Germinal center (tissue), 1 donor: Measurements from ENCODE around the gene ACTR3C.
"Not testable (repeated sequence)": the region's sequence is repeated elsewhere in the genome, so short reads cannot be mapped to it uniquely, and the experiment has no call there.

Experiments
- DNase-seq: peaks from one replicate; pipeline ENCODE4 v3.0.0; 2012; ENCODE audit warnings: mixed read lengths, low spot score

Gene ACTR3C

DNA sequence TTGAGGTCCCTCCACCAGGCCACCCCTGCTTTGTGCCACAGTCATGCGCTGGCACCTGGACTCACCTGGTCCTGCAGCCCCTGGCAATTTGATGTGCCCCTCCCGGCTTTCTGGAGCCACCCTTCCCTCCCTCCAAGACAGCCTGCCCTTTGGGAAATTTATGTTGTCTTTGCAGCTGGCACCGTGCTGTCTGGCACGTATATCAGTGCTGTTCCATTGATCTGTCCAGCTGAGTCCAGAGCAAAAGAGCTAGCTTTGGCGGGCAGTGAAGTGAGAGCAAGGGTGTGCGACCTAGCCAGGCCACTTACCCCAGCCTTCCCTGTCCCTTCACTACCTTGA is 12.4 kb upstream of the ACTR3C start:
- DNase-seq, result no peak

DNA sequence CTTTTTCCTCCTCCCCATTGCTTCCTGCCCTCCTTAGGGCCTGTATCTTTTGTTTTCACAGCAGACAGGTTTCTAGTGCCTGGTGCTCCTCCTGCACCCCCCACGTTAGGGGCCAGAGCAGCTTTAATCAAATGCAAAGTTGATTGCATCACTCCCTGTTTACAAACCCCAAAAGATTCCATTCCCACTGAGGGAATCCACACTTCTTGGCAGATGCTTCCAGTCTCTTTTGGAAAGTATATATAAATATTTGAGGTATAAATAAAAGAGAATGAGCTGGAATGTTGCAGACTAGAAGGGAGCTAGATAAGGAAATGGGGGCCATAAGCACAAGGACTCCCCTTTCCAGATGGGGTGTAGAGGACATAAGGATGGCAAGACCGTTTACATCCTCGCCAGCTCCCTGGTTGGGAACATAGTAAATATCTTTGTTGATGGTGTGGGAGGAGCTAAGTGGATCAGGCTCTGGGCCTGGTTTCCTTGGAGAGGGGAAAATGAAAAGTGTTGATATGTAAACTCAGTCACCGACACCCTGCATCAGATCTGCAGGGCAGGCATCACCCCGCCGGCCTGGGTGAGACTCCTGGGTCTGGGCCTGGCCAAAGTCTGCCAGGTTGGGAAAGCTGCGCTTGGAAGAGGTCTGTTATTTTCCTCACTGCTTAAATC is 11.9 kb upstream of the ACTR3C start:
- DNase-seq, result no peak

DNA sequence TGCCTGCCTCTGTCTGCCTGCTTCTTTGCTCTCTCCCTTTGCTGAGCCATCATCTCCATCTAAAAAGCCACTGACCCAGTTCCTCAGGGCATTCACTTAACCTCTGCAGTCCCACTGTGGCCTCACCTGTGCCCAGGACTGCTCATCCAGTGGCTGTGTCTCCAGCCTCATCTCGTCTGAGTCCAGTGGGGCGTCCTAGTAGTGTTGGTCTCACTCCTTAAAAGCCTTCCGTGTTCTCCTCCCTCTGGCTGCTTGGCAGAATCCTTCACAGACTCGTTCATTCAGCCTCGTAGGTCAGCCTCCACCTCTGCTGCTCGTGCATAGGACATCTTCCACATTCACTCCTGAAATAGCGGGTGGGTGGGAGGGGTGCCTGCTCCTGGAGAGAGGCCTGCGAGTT is 10.8 kb upstream of the ACTR3C start:
- DNase-seq, result no peak

DNA sequence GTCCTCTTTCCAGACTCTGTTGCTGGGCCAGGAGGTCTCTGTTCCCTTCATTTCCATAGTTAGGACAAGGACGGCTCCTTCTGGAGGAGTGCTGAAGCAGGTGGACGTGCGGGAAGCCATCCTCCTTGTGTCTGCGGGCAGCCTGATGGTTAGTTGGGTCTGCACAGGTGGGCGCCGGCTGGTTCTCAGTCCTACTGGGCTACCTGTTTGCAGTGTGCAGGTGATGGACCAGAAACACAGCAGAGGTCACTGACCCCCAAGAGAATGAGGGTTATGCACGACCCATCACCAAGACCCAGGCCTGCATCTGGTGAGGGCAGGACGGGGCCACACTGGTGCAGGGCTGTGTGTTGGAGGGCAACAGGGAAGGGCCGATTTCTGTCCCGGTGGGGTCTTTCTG is 10.3 kb upstream of the ACTR3C start:
- no peak for DNase-seq

DNA sequence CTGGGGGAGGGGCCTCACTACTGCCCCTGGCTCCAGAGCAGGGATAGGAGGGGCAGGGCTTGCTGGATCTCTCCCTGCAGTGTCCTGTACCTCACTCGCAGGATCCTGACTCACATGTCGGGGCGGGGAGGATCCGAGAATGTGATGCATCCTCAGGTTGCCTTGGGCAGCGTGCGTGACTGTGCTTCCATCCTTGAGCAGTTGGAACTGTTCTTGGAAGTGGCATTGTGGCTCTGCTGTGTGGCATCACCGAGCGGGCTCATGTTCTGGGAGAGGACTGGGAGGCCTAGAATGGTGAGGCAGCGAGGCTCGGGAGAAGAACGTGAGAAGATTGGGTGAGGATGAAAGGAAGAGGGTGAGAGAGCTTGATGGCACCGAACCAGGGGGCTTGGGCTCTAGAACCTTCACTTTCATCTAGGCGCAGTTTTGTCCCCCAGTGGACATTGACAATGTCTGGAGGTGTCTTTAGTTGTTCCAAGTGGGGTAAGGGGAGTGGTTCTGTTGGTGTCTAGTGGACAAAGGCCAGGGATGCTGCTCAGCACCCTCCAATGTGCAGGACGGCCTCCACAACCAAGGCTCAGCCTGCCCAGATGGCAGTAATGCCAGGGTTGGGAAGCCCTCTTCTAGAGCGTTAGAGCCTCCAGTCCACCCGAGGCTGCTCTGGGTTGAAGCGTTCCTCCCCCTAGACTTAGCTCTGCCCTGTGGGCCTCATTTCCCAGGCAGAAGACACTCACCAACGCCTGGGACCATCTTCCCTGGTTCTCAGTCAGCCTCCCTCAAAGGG is 9.7 kb upstream of the ACTR3C start:
- DNase-seq, result no peak

DNA sequence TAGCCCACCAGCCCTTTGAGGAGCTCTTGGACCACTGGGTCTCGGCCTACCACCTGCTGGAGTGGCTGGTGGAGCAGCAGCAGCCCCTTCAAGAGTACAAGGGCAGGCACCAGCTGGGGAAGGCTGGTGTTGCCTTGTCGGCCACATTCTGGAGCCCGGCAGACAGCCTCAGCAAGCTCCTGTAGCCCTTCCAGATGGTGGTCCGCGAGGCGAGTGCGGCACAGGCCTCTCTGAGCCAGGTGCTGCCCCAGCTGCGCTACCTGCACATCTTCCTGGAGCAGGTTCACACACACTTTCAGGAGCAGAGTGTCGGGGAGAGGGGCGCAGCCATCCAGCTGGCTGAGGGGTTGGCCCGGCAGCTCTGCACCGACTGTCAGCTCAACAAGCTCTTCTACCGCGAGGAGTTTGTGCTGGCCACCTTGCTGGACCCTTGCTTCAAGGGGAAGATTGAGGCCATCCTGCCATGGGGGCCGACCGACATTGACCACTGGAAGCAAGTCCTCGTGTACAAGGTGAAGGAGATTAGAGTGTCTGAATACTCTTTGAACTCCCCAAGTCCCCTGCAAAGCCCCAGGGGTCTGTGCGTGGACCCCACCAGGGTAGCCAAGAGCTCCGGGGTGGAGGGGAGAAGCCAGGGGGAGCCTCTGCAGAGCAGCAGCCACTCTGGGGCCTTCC is 7.0 kb upstream of the ACTR3C start:
- DNase-seq, result no peak

DNA sequence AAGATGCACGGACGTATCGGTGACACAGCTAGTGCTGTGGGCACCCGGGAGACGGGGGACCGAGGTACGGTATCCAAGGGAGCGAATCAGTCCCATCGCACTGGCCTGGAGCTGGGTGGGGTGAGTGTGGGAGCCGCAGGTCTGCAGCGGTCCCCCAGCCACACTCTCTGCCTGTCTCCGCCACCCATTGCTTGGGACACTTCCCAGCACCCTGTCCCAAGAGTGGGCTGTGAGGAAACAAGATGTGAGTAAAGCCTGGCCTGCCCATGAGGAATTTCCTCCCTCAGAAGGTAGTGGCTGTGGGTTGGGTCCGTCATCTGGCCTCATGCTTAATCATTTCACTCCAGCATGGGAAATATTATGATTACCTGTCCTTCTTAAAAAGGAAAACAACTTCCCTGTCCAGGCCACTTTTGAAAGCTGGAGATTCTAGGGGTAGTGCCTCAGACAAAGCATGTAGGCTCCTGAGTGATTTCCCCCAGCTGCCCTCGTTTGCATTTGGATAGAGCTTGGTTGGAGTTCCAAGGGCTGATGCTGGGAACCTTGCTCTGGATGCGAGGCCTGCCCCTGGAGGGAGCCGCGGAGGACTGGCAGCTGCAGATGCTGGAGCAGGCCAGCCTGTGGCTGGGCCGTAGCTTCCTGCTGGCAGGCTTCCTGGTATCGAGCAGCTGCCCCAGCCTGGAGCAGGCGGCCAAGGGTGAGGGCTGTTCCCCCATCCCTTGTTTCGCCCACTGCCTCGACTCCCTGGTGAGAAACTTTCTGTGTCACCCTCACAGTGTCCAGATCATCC is 6.2 kb upstream of the ACTR3C start:
- DNase-seq, result no peak

DNA sequence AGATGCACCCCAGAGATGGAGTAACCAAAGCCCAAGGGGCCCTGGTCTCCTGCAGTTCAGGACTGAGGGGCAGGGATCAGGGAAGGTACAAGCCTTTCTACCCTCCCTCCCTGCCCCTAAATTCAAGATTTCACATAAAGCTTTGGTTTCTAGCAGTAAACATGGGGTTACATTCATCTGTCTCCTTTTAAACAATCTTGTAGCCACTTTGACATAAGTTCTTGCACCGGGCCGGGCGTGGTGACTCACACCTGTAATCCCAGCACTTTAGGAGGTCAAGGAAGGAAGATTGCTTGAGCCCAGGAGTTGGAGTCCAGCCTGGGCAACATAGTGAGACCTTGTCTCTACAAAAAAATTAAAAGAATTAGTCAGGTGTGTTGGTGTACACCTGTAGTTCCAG is 4.0 kb upstream of the ACTR3C start:
- no peak for DNase-seq

DNA sequence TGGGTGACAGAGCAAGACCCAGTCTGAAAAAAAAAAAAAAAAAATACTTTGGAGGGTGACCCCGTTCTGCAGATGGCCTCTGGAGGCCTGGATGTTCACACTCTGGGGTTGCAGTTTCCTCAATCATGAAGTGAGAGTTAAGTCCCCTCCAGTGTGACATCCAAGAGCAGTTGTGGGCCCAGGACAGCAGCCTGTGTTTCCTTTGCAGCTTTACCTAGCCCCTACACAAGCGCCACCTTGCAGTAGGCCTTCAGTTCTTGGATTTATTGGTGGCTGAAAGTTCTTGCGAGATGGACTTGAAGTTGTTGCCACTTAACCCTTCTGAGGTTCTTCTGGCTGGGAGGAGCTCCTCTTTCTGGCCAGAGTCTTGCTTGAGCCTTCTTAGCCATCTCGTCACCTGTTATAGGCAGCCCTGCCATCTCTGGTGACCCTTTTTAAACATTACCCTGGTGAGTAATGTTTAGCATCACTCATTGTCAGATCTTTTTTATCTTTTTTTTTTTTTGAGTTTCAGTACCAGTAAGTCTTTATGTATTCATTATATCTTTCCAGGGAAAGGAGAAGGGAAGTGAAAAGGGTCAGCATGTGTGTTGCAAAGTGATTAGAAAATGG is 3.4 kb upstream of the ACTR3C start:
- no peak for DNase-seq

DNA sequence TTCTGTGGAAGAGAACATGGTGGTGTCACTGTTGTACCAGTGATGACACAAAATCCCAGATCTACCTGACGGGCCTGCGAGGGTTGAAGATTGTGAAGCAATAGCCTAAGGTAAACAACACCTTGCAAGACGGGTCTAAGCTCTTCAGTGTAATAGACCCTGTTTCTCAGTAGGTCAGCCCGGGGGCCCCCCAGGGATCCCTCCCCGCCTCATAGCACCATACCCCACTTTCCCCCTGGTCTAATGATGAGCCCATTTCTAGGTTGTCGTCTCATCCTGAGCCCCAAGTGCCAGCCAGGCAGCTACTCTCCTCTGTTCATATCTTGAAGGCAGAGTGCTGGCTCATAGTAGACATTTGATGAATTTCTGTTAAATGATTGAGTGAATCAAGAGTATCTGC is 2.6 kb upstream of the ACTR3C start:
- DNase-seq, result no peak

DNA sequence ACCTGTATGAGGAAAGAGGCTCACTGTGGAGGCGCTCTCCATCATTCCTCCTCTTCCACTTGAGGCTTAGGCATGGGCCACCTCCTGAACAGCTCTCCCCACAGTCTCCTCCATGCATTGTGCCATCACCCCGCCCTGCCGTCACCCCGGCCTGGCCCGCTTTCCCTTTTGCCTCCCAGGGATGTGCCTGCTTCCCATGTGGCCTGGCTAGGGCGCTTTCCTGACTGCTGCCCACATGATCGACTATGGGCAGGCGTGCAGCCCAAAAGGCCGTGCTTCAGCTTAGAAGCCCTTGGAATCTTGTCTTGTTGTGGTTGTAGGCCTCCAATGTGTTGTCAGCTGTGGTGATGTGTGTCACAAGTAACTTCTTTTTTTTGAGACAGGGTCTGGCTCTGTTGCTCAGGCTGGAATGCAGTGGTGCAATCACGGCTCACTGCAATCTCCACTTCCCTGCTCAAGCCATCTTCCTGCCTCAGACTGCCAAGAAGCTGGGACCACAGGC is 1.8 kb upstream of the ACTR3C start:
- DNase-seq, result no peak

DNA sequence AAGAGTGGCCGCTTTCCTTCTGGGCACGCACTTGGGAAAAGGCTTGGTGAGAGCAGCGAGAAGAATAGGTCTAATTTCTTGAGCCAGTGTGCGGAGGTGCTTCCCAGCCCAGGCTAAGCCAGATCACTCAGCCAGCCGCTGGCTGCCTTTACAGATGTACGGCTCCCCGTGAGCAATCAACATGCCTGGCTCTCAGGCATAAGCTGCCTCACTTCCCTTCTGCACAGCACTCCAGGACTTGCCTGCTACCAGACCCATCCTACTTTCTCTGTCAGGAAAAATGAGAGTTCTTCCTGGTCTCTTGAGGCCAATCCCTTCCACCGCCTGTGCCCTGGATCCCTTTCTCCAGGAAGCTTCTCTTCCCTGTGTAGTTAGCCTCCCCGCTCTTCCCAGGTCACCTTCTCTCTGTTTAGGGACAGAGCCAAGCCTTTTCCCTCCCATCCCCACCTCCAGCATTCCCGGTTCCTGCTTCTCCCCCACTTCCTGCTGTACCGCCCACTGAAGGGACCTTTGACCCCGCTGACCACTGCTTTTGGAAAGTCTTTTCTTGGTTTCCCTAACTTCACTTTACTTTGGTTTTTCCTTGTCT is 1.1 kb upstream of the ACTR3C start:
- DNase-seq, result no peak

DNA sequence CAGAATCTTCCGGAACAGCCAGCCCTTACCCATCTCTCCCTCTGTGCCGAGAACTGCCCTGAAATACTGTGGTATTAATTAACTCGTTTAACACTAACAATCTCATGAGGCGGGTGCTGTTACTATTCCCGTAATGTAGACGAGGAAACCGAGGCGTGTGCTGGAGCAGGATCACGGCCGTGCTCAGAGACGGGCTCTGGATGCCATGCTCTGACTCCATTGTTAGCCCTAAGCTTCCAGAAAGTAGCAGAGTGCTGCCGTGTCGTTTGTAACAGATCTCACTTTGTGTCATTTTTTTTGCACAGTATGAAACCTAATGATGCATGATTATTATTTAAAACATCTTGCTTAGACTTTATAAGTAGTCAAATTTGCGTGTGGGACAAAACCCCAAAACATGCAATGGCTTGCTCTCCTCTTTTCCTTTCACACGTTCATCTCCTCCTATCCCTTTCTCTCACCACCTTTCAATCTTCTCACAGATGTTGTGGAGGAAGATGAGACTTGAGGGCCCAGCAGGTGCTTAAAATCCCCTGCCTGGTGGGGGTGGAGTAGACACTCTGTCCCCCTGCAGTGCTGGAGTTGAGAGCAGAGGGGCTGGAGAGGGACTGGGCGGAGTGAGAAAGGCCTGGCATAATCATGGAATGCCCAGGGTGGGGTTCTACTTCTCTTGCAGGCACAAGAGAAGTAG is 482 bp upstream of the ACTR3C start:
- no peak for DNase-seq

DNA sequence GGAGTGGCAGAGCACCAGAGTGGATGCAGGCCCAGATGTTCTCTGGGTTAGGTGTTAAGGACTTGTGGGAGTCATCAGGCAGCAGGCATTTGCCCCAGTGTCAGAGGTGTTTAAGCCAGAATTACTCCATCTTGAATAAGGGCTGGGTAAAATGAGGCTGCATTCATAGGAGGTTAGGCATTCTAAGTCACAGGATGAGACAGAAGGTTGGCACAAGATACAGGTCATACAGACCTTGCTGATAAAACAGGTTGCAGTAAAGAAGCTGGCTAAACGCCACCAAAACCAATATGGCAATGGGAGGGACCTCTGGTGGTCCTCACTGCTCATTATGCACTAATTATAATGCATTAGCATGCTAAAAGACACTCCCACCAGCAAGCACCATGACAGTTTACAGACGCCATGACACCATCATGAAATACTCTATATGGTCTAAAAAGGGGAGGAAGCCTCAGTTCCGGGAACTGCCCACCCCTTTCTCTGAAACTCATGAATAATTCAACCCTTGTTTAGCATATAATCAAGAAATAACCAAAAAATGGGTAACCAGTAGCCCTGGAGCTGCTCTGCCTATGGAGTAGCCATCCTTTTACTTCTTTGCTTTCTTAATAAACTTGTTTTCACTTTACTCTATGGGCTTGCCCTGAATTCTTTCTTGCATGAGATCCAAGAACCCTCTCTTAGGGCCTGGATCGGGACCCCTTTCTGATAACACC is 1.1 kb downstream of the ACTR3C start:
- no peak for DNase-seq

DNA sequence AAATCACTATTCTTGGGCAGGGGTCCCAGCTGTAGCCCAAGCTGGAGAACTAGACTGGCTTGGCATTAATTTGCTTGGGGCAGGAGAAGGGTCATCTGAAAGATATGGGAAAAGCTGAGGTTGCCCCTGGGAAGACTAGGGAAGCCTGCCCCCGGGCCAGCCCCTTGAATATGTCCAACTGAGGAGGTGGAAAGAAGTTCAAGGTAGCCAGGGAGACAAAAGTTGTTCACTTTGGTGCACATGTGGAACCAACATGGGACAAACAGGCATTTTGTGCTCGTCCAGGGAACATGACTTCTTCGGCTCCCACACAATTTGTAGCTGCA is 1.6 kb downstream of the ACTR3C start:
- DNase-seq, result no peak

DNA sequence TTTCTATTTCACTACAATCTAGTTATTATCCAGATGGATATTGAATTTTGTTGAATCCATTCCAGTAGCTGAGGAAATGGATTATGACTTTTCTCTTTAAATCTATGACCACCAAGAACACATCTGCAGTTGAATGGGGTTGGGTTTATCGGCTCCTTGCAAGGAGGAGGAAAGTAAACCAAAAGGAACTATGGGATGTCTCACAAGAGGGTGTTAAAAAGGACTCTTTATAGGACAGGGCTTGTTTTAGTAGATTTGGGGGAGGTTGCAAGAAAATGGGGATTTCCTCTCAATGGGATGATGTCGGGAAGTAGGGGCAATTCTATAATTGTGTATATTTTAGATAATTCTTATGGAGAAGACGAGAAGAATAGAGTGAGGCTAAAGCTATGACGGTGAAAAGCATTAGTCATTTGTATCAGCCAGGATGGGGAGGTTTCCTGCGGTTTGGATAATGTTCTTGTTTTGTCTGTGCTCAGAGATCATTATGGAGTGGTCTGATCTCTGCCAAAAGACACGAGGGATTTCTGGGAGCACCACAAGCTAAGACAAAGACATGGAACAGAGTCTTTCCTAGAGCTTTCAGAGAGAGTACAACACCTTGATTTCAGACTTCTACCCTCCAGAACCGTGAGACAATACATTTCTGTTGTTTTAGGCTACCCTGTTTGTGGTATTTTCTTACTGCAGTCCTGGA is 5.4 kb downstream of the ACTR3C start:
- DNase-seq, result no peak

DNA sequence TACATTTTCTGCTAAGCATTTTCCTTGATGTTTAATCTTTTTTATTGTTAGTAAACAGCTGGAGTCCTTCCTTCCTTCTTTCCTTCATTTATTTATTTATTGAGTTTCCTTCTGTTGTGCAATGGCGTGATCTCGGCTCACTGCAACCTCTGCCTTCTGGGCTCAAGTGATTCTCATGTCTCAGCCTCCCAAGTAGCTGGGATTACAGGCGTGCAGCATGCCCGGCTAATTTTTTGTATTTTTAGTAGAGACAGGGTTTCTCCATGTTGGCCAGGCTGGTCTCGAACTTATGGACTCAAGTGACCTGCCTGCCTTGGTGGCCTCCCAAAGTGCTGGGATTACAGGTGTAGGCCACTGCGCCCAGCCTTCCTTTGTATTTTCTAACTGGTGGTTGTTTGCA is 6.4 kb downstream of the ACTR3C start:
- DNase-seq, result not testable (repeated sequence)

DNA sequence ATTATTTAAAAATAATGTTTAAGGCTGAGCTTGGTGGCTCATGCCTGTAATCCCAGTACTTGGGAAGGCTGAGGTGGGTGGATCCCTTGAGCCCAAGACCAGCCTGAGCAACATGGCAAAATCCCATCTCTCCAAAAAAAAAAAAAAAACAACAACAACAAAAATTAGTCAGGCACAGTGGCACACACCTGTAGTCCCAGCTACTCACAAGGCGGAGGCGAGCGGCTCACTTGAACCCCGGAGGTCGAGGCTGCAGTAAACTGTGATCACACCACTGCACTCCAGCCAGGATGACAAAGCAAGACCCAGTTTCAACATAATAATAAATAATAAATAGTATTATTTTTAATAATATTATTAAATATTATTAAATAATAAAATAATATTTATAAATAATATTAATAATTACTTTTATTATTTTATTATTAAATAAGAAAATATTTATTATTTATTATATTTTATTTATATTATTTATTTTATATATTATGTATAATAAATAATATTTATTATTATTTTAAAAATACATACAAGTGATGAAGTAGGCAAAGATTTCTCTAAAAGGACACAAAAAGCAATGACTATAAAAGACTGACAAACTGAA is 8.6 kb downstream of the ACTR3C start:
- DNase-seq, result no peak

DNA sequence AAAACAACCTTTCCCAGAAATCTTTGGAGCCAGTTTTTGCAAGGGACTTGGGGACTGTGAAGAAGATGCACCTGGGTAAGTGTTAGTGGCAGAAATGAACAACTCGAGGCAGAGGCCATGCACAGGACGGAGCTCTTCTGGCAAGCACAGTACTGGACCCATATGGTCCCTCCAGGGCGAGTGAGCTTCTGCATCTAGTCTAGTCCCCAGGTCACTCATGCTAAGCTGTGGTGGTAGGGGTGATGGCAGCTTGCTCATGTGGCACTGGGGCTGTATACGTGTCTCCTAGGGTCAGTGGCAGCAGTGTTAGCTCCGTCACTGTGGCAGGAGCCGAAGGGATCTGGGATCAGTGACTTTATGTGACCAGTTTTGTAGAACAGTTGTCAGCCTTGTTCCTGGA is 9.5 kb downstream of the ACTR3C start:
- no peak for DNase-seq
